SK-N-SH (cell line): ENCODE data around the gene PCDHGA4.
"Not testable (repeated sequence)": the region's sequence is repeated elsewhere in the genome, so short reads cannot be mapped to it uniquely, and the experiment has no call there.

ENCODE experiments used
- EP300 ChIP-seq, 2 experiments: IDR thresholded peaks; 2 replicates each; pipeline versions ENCODE4 v1.4.0 to v1.6.1; 2012; ENCODE audit warnings: borderline replicate concordance in 1 of 2, low read depth in 1 of 2, low read length in 1 of 2
- GABPA ChIP-seq: IDR thresholded peaks from 2 replicates; pipeline ENCODE4 v1.4.0; 2012; ENCODE audit warnings: low read depth, mild to moderate bottlenecking
- POLR2AphosphoS5 ChIP-seq: IDR thresholded peaks from 2 replicates; pipeline ENCODE4 v1.6.1; 2012; ENCODE audit warnings: low read depth, low read length
- RAD21 ChIP-seq: IDR thresholded peaks from 2 replicates; pipeline ENCODE4 v1.6.1; 2012; ENCODE audit warnings: mild to moderate bottlenecking, low read length
- RCOR1 ChIP-seq: fragments of 150-350 bp; IDR thresholded peaks from 2 replicates; pipeline ENCODE4 v1.6.1; 2017; ENCODE audit warnings: antibody characterized with exemption, low read length
- RFX5 ChIP-seq: IDR thresholded peaks from 2 replicates; pipeline ENCODE4 v1.6.1; 2012; ENCODE audit warnings: mild to moderate bottlenecking, improper control_type of control experiment, low read length
- TAF1 ChIP-seq: IDR thresholded peaks from 2 replicates; pipeline ENCODE4 v1.6.1; 2012; ENCODE audit warnings: low read depth, mild to moderate bottlenecking, low read length, moderate library complexity, borderline replicate concordance
- TCF12 ChIP-seq: IDR thresholded peaks from 2 replicates; pipeline ENCODE4 v1.4.0; 2012
- TF ChIP-seq, protein P1 (sequence below): fragments of 200-600 bp; sonication (generic); IDR thresholded peaks from 2 replicates; pipeline ENCODE4 v1.6.1; 2017; ENCODE audit warnings: antibody characterized with exemption, mild to moderate bottlenecking, moderate library complexity

DNA sequence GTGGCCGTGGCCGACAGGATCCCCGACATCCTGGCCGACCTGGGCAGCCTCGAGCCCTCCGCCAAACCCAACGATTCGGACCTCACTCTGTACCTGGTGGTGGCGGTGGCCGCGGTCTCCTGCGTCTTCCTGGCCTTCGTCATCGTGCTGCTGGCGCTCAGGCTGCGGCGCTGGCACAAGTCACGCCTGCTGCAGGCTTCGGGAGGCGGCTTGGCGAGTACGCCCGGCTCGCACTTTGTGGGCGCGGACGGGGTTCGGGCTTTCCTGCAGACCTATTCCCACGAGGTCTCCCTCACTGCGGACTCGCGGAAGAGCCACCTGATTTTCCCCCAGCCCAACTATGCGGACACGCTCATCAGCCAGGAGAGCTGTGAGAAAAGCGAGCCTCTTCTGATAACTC is 8.8 kb upstream of the PCDHGA4 start:
- TF ChIP-seq, protein P1, sequence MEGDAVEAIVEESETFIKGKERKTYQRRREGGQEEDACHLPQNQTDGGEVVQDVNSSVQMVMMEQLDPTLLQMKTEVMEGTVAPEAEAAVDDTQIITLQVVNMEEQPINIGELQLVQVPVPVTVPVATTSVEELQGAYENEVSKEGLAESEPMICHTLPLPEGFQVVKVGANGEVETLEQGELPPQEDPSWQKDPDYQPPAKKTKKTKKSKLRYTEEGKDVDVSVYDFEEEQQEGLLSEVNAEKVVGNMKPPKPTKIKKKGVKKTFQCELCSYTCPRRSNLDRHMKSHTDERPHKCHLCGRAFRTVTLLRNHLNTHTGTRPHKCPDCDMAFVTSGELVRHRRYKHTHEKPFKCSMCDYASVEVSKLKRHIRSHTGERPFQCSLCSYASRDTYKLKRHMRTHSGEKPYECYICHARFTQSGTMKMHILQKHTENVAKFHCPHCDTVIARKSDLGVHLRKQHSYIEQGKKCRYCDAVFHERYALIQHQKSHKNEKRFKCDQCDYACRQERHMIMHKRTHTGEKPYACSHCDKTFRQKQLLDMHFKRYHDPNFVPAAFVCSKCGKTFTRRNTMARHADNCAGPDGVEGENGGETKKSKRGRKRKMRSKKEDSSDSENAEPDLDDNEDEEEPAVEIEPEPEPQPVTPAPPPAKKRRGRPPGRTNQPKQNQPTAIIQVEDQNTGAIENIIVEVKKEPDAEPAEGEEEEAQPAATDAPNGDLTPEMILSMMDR: not testable (repeated sequence)
- not testable (repeated sequence) for TF ChIP-seq POLR2AphosphoS5; RCOR1; RAD21; TCF12; TAF1; RFX5; GABPA; EP300 (IDR thresholded peaks at IDR 0.05; ENCODE audit: borderline replicate concordance in 1 of 2, low read depth in 1 of 2, low read length in 1 of 2)
